Glomerular visceral epithelial cell (primary cell): Measurements from ENCODE around the gene CYB5B.
"Not testable (repeated sequence)": the region's sequence is repeated elsewhere in the genome, so short reads cannot be mapped to it uniquely, and the experiment has no call there.

Source experiments
- DNase-seq: peaks from one replicate; pipeline ENCODE4 v3.0.0-alpha.2; 2016; ENCODE audit errors: extremely low spot score

Gene CYB5B

DNA sequence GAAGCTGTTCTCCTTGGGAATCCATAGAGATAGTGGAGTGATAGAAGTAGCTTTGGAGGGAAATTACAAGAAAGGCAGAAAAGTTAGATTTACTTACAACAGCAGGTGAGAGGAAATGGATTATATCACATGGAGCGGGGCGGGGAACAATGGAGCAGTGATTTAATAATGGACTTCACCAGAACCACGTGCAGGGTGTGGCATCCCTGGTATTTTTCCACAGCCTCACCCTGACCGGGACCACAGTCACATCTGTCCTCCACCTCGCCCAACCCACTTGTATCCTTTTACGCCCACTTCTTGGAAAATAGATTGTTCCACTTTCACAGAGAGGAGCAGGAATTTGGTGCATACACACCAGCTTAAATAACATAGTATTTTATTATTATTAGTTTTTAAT is 15.9 kb upstream of the CYB5B start:
- DNase-seq = no peak

DNA sequence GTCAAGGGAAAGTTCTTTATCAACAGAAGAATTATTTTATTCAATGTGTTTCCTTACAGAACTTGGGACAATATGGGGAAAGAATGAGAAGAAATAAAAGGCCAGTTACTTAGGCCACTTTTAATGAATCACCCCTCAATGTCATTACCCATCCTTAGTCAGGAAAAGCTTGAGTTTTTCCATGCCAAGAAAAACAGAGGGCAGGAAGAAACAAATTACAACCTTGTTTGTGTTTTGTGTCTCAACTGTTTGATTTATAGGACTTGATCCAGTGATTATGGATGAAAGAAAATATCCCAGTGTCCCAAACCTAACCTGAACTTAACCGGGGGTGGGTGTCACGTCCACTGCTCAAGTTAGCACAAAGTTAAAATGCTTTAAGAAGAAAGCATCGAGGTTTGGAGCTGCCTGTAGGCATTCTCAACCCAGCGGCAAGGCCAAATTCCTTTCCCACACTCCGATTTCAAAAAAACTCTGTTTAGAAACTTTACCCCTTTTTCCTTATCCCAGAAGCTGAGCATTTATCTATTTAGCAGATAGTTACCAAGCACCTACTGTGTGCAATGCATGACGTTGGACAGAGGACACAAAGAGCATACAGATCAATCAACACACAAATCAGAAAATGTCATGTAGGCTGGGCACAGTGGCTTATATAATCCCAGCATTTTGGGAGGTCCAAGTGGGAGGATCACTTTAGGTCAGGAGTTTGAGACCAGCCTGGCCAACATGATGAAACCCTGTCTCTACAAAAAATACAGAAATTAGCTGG is 14.0 kb upstream of the CYB5B start:
- DNase-seq = no peak

DNA sequence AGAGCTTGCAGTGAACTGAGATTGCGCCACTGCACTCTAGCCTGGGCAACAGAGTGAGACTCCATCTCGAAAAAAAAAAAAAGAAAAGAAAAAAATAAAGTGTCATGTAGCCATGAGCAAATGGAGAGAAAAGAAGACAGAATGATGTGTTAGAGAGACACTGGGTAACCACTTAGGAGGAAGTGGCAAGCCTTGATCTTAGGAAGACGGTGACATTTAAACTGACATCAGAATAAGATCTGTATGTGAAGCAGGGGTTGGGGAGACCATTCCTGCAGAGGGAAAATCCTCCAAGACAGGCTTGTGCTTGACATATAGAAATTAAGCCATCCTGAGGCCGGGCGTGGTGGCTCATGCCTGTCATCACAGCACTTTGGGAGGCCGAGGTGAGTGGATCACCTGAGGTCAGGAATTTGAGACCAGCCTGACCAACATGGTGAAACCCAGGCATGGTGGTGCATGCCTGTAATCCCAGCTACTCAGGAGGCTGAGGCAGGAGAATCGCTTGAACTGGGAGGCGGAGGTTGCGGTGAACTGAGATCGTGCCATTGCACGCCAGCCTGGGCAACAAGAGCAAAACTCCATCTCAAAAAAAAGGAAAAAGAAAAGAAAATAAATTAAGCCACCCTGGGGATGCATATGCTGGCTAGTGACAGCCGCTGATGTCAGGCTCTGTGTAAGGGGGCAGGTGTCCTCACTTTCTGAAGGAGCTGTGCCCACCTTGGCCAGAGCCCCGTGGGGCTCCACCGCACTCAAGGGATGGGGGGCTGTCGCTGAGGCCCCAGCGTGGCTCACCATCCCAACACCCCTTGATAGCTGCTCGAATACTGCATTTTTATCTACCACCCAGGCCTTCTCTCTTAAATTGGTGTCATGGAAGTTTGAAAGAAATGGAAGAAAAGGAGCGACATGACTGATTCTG is 13.1 kb upstream of the CYB5B start:
- DNase-seq = no peak

DNA sequence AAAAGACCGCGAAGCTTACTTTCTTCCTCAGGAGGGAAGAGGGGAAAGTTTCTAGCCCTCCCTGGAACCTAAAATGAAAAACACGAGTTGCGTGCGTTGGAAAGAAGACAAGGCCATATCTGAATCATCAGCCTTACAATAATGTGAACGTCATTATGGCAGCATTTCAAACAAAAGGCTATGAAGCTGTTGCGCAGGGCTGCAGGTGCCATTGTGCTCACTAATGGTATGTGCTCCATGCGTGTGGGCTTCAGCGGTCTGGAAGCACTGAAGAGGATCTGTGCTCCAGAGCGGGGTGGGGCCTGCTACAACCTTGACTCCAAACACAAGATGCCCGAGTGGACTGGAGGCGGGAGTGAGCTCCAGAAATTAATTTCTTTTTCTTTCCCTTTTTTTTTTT is 12.1 kb upstream of the CYB5B start:
- DNase-seq = no peak

DNA sequence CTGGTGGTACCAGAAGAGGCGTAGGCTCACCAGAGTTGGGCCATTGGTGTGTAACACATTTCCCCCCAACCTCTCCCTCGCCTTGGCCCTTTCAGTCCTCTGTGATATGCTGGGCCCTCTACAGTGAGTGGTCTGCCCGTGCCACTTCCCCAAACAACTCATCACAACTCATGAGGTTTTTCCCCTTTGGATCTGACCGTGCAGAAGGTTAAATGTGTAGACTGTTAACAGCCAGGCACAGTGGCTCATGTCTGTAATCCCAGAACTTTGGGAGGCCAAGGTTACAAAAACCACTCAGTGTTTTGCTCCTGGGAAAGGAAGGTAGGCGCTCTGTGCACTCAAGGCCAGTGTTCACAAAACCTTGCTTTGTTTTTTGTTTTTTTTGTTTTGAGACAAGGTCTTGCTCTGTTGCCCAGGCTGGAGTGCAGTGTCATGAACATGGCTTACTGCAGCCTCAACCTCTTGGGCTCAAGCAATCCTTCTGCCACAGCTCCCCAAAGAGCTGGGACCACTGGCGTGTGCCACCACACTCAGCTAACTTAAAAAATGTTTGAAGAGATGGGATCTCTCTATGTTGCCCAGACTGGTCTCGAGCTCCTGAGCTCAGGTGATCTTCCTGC is 11.3 kb upstream of the CYB5B start:
- no peak for DNase-seq

DNA sequence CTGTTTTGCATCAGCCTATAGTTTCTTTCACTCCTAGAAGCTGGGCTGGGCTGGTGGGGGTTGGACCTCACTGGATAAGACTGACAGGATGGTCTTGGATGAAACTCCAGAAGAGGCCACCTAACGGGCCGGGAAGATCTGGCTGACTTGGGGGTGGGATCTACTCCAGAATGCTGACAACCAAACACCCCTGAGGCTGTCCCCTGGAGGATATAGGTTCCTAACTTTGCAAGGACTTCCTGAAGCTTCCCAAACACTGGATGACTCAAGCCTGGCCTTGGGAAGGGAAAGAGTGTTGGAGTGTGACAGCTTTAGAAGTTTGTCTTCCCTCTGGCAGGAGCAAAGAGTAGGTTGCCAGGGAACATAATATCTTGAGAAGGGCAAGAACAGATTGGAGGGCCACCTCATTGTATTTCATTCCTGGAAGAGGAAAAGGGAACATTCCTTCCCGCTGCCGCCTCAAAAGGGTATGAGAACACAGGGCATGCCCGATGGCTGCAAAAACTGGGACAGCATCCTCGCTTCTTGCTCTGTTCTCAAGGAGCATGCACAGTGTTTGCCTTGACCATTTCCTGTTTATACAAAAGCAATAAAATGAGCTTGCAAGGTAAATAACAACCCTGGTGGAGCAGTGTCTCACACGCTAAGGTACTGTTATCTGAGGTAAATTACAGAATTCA is 6.8 kb upstream of the CYB5B start:
- peak; percentile 17 for DNase-seq

DNA sequence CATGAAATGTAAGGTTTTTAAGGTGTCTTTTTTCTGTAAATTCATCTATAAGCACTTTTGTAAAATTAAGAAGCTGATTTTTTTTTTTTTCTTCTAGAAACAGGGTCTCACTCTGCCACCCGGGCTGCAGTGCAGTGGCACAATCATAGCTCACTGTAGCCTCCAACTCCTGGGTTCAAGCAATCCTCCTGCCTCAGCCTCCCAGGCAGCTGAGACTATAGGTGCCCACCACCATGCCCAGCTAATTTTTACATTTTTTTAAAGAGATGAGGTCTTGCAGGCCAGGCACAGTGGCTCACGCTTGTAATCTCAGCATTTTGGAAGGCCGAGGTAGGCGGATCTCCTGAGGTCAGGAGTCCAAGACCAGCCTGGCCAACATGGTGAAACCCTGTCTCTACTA is 4.5 kb upstream of the CYB5B start:
- DNase-seq = no peak

DNA sequence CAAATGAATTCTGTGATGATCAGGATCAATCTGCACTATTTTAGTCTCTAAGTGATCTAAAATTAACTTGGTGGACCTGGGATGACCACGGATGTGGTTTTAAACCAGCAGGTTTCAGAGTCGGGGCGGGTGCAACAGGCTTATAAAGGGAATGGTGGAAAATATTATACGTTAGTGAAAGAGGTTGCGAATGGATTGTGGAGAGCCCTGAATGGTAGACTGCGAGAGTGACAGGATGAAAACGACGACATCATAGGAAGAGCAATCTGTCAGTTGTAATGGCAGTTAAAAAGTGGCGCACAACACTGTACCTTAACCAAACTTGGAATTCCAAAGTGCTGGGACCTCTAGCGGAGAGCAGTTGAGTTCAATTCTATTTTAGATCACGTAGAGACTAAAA is 1.2 kb upstream of the CYB5B start:
- DNase-seq = no peak

DNA sequence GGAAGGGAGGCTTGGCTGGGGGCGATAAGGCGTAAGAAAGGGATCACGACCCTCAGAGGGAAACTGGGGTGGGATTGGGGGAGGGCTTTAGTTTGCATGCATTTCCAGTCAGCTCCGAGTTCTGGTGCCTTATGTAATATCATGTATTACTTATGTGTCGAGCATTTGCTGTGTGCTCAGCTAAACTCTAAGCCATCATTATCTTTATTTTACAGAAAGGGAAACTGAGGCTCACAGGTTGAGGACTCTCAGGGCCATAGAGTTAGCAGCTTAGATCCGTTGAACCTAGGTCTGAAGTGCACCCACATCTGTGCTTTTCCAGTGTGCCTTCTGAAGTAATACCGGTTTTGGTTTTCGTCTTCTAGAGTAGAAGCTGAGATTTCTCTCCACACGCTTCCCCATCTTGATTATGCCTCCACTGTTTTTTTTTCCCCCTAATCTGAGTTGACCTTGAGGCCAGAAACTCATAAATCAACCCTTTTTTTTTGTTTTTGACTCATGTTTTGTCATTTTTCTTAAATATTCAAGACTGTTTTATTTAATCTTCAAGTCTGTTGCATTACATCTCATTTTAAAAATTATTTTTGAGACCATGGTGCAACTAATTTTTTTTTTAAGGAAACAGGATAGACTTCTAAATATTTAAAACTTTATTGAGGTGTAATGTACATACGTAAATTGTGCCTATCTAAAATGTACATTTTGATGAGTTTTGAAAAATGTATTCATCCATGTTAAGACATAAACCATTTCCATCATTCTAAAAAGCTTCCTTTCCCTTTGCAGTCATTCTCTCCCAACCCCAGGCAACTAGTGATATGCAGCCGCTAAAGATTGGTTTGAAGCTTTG is 741 bp downstream of the CYB5B start:
- DNase-seq = no peak

DNA sequence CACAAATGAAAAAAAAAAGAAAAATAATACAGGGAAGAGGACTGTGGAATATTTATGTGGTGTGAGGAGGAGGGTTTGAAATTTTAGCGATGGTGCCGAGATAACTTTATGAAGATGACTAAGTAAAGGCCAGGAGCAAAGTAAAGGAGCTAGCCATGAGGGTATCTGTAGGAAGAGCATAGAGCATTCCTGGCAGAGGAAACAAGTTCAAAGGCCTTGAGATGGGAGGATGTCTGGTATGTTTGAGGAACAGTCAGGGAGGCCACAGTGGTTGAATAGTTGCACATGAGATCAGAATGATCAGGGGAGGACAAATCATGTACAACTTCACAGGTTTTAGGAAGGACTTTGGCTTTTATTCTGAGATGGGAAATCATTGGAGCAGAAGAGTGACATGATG is 4.2 kb downstream of the CYB5B start:
- no peak for DNase-seq

DNA sequence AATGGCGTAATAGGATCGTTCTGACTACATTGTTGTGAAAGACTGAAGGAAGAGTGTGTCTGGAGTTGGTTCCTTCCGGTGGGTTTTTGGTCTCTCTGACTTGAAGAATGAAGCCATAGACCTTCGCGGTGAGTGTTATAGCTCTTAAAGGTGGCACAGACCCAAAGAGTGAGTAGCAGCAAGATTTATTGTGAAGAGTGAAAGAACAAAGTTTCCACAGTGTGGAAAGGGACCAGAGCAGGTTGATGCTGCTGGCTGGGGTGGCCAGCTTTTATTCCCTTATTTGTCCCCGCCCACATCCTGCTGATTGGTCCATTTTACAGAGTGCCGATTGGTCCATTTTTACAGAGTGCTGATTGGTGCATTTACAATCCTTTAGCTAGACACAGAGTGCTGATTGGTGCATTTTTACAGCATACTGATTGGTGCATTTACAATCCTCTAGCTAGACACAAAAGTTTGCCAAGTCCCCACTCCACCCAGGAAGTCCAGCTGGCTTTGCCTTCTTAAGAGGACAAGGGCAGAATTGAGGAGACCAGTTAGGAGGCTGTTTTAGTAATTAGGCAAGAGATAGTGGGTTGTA is 4.7 kb downstream of the CYB5B start:
- DNase-seq = not testable (repeated sequence)

DNA sequence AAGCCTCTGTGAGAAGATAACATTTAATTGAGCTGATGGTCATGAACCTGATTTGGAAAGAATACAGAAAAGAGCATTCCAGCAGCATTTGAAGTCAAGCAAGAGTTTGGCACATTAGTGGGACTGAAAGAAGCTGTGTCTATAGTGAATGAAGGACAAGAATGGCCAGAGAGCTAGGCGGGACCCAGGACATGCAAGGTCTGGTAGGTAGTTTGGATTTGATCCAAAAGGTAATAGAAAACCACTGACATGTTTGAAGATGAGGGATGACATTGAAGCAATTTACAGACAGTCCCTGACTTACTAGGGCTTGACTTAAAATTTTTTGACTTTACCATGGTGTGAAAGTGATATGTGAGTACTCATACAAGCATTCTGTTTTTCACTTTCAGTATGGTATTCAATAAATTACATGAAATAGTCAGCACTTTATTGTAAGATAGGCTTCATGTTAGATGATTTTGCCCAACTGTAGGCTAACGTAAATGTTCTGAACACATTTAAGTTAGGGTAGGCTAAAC is 7.6 kb downstream of the CYB5B start:
- no peak for DNase-seq

DNA sequence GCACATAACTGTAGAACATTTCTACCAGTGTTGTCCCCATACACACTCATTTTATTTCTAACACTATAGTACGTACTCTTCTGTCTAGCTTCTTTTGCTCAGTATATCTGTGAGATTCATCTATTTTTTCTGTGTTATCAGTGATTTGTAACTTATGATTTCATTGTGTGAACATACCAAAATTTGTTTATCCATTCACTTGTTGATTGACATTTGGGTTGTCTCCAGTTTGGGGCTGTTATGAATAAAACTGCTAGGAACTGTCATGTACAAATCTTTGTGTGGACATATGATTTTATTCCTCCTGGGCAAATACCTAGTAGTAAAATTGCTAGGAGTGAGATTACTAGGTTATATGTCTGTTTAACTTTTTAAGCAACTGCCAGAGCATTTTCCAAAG is 9.6 kb downstream of the CYB5B start:
- DNase-seq = no peak

DNA sequence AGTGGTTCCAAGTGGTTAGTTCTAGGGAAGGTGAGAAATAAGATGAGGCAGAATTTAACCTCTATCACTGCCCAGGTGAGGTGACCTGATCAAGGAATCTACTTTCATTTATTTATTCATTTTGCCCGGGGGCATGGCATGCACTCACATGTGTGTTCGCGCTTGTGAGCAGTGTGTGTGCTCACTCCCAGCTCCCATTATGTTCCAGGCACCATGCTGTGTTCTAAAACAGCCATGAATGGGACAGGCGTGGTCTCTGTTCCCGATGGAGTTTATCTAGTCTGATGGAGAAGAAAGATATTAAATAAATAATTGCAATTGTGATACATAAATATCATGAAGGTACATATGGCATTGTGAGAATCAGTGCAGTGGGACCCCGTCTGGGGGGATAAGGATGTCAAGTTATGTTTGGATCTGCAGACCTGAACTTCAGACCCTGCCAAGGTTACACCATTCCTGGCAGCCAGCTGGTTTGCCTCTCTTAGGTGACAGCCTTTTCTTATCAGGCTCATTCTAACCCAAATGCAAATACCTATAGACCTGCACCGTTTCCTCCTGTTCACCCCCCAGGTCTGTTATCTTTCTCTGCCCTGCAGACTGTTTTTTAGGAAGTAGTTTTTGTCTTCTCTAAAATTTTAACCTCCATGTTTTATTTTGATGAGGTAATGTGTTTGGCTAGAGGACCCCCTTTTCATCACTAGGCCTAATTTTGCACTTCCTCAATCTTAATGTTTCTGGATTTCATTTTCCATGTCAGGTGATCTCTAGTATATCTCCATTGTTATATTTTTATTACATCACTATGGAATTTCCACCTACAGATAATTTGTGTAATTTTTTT is 11.8 kb downstream of the CYB5B start:
- DNase-seq = no peak

DNA sequence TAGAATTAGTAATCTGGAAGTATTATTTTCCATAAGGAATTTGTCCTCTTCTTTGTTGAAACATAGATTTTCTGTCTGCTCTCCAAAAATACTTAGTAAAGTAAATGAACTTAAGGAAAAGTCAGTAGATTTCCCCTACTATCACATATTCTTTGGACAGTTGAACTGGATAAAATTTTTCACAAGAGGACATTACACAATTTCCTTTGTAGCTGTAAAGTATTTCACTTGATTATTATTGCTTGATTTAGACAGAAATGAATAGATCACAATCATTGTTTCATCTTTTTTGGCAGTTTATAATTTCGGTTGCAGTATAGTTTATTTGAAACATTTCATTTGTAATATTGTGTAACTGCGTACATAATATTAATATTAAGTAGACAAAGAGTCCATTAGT is 12.5 kb downstream of the CYB5B start:
- no peak for DNase-seq

DNA sequence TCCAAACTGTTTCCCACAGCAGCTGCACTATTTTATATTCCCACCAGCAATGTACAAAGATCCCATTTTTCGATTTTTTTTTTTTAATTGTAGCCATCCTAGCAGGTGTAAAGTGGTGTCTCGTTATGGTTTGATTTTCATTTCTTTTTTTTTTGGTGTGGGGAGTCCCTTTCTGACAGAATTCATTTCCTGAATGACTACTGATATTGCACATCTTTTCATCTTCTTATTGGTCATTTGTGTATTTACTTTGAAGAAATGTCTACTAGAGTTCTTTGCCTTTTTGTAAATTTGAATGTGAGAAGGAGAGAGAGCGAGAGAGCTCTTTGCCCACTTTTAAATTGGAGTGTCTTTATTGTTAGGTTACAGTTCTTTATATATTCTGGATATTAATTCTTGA is 14.0 kb downstream of the CYB5B start:
- no peak for DNase-seq

DNA sequence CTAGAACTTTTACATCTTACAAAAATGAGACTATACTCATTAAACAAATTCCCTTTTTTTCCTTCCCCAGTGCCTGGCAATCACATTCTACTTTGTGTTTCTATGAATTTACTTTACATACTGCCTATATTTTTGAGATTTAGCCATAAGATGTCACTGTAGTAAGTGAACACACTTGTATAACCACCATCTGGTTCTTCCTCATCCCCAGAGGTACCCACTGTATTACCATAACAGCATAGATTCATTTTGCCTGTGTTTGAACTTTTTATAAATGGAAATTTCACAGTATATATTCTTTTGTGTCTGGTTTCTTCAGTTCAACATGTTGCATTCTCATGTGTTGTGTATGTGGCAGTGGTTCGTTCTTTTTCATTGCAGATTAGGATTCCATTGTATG is 15.8 kb downstream of the CYB5B start:
- no peak for DNase-seq

DNA sequence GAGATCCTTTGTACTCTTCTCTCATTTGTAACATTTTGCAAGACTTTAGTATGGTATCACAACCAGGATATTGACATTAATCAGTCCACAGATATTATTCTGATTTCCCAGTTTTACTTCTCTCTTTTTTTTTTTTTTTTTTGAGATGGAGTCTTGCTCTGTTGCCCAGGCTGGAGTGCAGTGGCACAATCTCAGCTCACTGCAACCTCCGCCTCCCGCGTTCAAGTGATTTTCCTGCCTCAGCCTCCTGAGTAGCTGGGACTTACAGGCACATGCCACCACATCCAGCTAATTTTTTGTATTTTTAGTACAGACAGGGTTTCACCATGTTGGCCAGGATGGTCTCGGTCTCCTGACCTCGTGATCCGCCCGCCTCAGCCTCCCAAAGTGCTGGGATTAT is 16.6 kb downstream of the CYB5B start:
- DNase-seq = not testable (repeated sequence)

DNA sequence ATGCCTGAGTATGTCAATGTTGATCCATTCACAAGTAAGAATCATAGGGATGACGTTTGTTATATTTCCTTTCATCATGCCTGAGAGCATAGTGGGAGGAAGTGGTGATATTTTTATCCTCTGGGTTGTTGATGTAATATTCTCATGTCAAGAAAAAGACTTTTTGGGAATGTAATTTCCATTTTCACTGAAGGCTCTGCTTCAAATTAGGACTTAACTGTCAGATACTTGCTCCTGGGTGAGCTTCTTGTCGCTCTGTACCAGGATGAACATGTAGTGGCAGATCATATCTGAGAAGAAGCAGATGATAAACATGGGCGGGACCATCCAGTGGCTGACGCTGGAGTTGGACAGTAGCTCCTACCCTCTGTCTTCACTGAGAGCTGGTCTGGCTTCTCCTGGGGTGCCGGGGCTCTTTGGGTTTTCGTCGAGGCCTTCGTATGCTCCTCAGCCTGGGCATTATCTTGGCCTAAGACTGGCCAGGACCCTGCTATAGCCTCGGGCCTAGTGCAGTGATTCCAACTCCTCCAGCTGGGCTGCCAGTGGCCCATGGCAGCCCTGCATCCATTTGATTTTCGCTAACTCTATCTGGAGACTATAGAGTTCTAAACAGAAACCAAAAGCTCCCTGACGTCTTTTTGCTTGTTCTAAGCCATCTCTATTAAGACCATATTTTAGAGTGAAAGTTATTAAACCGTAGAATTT is 19.7 kb downstream of the CYB5B start:
- no peak for DNase-seq
